Effector memory CD4-positive, alpha-beta T cell (primary cell): ENCODE measurements around the gene ZBTB7C.

Experiments used
- DNase-seq, 3 donors: peaks; one replicate each; pipeline ENCODE4 v3.0.0-alpha.2; 2020
- H3K27ac ChIP-seq: 2 replicates; pipeline ENCODE4 v1.7.0; 2013; ENCODE audit warnings: mild to moderate bottlenecking, low read length, moderate library complexity; ENCODE audit not compliant: insufficient read depth, poor library complexity, severe bottlenecking
- H3K27me3 ChIP-seq: replicated peaks from 2 replicates; pipeline ENCODE4 v1.7.0; 2013; ENCODE audit warnings: mild to moderate bottlenecking, low read length; ENCODE audit not compliant: insufficient read depth, control insufficient read depth, poor library complexity, severe bottlenecking
- H3K36me3 ChIP-seq: 2 replicates; pipeline ENCODE4 v1.7.0; 2013; ENCODE audit warnings: mild to moderate bottlenecking, low read length, moderate library complexity; ENCODE audit not compliant: control insufficient read depth, insufficient read depth
- H3K4me1 ChIP-seq: 2 replicates; pipeline ENCODE4 v1.7.0; 2013; ENCODE audit warnings: low read length, mild to moderate bottlenecking; ENCODE audit not compliant: control insufficient read depth, insufficient read depth, poor library complexity, severe bottlenecking
- H3K4me3 ChIP-seq: 2 replicates; pipeline ENCODE4 v1.7.0; 2013; ENCODE audit warnings: low read length, low read depth, mild to moderate bottlenecking; ENCODE audit not compliant: insufficient read depth, poor library complexity, severe bottlenecking
- H3K9me3 ChIP-seq: 2 replicates; pipeline ENCODE4 v1.7.0; 2013; ENCODE audit warnings: mild to moderate bottlenecking, low read length, moderate library complexity; ENCODE audit not compliant: control insufficient read depth

Gene ZBTB7C

DNA sequence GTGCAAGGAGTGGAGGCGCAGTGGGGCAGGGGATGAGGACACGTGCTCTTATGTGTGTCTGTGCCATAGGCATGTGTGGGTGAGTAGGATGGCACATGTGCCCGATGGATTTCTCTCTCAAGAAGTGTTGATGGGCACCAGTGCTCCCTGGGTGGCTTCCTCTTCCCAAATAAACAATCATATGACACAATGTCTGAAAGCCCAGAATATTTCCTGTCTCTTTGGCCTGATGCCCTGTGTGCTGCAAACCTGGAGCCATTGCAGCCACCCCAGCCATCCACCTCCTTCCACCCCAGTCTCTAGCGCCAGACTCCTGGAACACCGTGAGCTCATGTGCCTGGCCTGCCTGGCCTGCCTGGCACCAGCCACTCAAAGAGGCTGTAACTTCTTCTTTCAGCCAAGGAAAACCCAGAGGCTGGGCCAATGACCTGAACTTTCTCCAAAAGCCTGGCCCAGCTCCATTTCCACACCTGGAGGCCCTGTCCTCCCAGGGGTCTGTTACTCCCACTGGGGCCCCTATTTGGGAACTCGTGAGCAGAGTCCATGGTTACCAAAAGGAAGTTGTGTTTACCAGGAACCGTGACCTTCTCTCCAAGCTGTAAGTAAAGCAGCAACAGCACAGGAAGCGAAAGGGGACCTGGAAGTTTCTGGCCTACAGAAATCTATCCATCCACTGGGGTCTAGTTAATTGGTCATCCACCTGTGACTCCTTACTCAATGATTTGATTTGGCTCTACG lies 9.5 kb upstream of the ZBTB7C start:
- Histone ChIP-seq H3K4me1 (no peaks in the 10 kb centered on the region), H3K27me3 (peaks cover 6% of the 10 kb centered on the region), H3K27ac (no peak overlapping the region), H3K36me3 (no peaks in the 10 kb centered on the region), H3K4me3 (no peak overlapping the region), H3K9me3 (no peaks in the 10 kb centered on the region)
- DNase-seq: no peak

DNA sequence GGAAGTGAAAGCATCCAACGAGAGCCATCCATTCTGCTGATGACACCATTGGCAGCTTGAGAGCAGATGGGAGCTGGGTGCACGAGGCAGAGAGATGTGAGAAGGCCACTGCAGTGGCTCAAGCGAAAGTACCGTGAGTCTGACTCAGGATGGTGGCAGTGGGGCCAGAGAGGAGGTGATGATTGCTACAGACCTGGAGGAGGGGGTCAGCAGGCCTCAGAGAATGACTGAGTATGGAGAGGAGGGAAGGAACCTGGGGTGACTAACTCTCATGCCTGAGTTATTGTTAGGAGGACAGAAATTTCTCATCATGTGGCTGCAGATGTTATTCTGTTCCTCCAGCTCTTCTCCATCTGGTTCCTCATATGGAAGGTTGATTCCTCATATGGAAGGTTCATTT lies 8.8 kb upstream of the ZBTB7C start:
- Histone ChIP-seq H3K9me3 (no peaks in the 10 kb centered on the region), H3K36me3 (no peaks in the 10 kb centered on the region), H3K27me3 (peaks cover 6% of the 10 kb centered on the region), H3K27ac (no peak overlapping the region), H3K4me1 (no peaks in the 10 kb centered on the region), H3K4me3 (no peak overlapping the region)
- no peak for DNase-seq

DNA sequence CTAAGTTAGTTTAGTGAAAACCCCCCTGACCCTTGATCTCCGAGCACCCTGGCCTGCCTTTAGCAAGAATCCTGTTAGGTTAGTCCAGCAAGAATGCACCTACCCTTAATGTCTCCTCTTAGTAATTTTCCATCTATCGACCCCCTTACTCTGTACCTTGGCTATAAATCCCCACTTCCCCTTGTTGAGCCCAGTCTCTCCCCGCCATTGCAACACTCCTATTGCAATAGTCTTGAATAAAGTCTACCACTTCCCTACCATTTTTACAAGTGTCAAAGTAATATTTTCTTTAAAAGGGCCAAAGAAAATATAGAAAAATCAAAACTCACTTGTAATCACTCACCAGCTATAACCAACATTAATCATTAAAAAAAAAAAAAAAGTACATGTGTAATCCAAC lies 4.2 kb upstream of the ZBTB7C start:
- Histone ChIP-seq H3K27ac (no peak overlapping the region), H3K9me3 (no peaks in the 10 kb centered on the region), H3K27me3 (peaks cover 21% of the 10 kb centered on the region), H3K36me3 (no peaks in the 10 kb centered on the region), H3K4me1 (peaks cover 12% of the 10 kb centered on the region), H3K4me3 (no peak overlapping the region)
- no peak for DNase-seq

DNA sequence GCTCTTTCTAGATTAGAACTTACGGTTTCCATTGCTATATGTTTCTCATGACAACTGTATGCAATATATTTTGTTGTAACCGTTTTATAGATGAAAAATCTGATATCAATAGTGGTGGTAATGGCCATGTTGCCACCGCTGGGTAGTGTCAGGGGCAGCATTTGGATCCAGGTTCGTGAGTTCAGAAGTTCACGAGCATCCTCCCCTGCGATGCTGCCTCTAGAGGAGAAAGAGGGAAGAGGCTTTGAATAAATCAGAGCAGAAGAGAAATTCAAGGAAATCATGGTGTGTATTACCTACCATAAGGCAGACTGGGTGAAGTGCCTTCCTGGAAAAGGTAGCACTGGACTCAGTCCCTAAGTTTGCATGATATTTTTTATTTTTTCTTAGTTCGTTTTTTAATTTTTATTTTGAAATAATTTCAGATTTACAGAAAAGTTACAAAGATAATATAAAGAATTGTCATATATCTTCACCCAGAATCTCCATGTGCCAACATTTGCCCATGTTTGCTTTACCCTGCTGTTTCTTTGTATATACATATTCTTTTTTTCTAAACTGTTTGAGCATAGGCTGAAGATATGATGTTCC lies 3.3 kb upstream of the ZBTB7C start:
- peaks cover 18% of the 10 kb centered on the region for H3K4me1 ChIP-seq
- no peak overlapping the region for H3K4me3 ChIP-seq
- no peaks in the 10 kb centered on the region for H3K9me3 ChIP-seq
- no peak overlapping the region for H3K27ac ChIP-seq
- DNase-seq: no peak
- H3K27me3 ChIP-seq: peaks cover 25% of the 10 kb centered on the region
- no peaks in the 10 kb centered on the region for H3K36me3 ChIP-seq

DNA sequence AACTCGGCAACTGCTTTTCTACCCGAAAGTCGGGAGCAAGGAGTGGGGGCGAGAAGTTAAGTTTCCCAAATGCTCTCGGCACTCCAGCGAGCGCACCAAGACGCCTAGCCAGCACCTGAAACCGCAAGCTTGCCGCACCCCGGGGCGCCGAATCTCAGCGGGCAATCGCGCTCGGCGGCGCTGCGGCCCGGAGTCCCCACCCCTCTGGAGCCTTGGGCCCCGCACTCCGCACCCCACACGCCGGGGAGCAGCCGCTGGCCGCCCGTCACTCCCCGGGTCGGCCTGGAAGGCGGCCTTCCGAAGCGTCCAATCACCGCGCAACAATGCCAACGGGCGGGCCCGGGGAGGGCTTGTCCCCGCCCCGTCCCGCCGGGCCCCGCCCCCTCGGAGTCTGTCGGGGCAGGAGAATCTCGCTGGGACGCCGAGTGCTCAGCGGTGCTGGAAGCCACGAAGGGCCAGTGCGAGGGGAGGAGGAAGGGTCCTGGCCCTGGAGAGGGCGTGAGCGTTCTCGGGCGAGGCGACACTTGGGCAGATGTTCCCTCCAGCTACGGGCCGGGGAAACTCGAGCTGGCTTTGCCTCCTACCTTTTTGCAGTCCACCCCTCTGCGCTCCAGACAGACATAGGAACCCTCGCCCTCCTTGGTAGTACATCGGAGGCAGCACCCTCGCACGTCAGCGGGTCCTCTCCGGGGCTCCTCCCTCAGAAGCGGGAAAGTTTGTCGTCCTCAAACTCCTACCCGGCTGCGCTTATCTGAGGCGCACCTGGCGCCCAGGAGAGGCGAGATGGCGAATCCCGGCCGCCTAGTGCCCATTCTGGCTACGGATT lies 1.1 kb upstream of the ZBTB7C start:
- Histone ChIP-seq H3K27ac (peak overlapping the region; percentile 18), H3K27me3 (peaks cover 30% of the 10 kb centered on the region), H3K4me1 (peaks cover 18% of the 10 kb centered on the region), H3K9me3 (no peaks in the 10 kb centered on the region), H3K4me3 (peak overlapping the region; percentile 73), H3K36me3 (no peaks in the 10 kb centered on the region)
- DNase-seq: peak; percentile 7 to 53 (median 32)

DNA sequence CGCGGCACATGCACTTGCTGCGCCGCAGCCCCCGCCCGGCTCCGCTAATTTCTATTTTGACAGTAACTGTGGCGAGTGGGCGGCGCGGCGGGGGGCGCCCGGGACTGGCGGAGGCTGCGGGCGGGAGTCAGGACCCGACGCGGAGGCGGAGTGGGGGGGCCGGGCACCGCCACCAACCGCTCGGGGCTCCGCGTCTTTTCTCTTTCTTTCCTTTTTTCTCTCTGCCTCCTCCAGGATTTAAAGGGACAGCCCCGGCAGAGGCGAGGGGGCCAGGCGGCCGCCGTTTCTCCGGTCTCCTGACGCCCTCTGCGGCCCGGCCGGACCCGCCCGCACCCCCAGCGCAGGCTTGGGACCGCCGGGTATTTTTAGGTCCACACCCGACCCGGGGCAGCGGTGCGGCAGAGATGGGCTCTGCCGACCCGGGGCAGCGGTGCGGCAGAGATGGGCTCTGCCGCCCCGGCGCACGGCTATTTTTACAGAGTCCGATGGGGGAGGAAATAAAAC lies 460 bp upstream of the ZBTB7C start:
- Histone ChIP-seq H3K4me1 (peaks cover 18% of the 10 kb centered on the region), H3K36me3 (no peaks in the 10 kb centered on the region), H3K27me3 (peaks cover 29% of the 10 kb centered on the region), H3K4me3 (peak overlapping the region; percentile 73), H3K27ac (peak overlapping the region; percentile 18), H3K9me3 (no peaks in the 10 kb centered on the region)
- DNase-seq: no peak

DNA sequence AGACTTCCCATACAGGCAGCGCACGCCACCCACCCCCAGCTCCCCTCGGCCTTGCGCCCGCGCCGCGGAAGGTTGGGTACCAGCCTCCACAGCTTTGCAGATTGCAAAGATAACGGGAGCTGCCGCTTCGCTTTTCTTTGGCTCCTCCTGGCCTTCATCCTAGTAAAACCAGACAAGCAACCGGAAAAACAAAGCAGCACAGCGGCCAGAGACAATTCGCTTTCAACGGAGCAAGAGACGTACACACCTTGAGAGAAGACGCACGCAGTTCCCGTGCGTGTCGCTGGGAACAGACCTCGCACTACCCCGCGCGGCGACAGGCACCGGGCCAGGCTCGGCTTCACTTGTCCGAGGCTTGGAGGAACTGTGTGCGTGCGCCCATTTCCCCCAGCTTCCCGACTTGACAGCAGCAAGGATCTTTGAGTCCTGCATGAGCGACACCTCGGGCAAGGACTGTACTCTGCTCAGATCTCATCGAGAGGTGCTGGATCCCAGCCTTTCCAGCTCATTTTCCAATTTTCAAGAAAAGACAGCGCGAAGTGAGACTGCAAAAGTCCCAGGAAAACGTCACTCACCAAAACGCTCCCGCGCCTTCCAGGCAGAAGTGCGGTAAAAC lies 964 bp downstream of the ZBTB7C start:
- Histone ChIP-seq H3K36me3 (no peaks in the 10 kb centered on the region), H3K4me1 (peaks cover 18% of the 10 kb centered on the region), H3K4me3 (no peak overlapping the region), H3K27me3 (peaks cover 27% of the 10 kb centered on the region), H3K9me3 (no peaks in the 10 kb centered on the region), H3K27ac (no peak overlapping the region)
- DNase-seq: no peak

DNA sequence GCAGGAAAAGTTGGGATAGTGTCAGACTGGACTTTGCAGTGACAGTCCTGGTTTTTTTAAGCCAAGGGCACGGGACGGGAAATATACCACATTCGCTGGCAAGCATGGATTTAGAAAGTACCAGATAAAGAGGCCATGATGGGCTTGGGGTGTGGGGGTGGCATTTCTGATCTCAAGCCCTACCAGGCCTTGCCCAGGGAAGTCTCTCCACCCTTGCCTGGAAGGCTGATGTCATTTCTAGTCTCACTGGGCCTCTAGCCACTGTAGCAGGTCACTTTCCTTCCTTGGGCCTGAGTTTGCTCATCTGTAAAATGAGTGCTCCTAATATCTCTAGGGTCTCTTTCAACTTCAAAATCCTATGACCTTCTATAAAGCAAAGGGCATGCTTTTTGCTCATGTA lies 1.8 kb downstream of the ZBTB7C start:
- no peak overlapping the region for H3K4me3 ChIP-seq
- peaks cover 18% of the 10 kb centered on the region for H3K4me1 ChIP-seq
- H3K9me3 ChIP-seq: no peaks in the 10 kb centered on the region
- no peak for DNase-seq
- H3K27me3 ChIP-seq: peaks cover 27% of the 10 kb centered on the region
- no peak overlapping the region for H3K27ac ChIP-seq
- H3K36me3 ChIP-seq: no peaks in the 10 kb centered on the region

DNA sequence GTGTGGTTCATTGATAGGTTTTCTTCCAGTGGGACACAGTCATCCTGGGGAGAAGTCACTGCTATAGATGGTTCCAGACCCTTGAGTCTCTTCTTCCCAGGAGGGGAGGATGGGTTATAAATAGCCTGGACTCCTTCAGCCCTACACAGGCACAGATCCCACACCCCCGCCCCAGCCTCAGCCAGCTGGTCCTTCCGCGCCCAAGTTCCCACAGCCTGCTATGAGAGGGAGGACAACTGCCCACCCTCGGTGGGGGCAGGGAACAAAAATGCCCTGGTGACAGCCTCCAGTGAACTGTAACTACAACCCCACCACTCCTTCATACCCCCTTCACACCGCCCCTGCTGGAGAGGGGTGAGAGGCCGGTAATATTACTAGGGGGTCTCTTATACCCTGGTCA lies 3.2 kb downstream of the ZBTB7C start:
- no peak overlapping the region for H3K4me3 ChIP-seq
- no peaks in the 10 kb centered on the region for H3K9me3 ChIP-seq
- DNase-seq: no peak
- no peak overlapping the region for H3K27ac ChIP-seq
- H3K27me3 ChIP-seq: peaks cover 21% of the 10 kb centered on the region
- H3K4me1 ChIP-seq: peaks cover 18% of the 10 kb centered on the region
- H3K36me3 ChIP-seq: no peaks in the 10 kb centered on the region
